ENCODE data around the gene L3MBTL4. TPM values are rescaled to one million over a fixed set of nuclear protein-coding genes. Genes with fewer than 3 reads are reported as not detected.

Gene L3MBTL4
- total RNA-seq, 1 experiment from 2014 or later: 0.87 TPM

DNA sequence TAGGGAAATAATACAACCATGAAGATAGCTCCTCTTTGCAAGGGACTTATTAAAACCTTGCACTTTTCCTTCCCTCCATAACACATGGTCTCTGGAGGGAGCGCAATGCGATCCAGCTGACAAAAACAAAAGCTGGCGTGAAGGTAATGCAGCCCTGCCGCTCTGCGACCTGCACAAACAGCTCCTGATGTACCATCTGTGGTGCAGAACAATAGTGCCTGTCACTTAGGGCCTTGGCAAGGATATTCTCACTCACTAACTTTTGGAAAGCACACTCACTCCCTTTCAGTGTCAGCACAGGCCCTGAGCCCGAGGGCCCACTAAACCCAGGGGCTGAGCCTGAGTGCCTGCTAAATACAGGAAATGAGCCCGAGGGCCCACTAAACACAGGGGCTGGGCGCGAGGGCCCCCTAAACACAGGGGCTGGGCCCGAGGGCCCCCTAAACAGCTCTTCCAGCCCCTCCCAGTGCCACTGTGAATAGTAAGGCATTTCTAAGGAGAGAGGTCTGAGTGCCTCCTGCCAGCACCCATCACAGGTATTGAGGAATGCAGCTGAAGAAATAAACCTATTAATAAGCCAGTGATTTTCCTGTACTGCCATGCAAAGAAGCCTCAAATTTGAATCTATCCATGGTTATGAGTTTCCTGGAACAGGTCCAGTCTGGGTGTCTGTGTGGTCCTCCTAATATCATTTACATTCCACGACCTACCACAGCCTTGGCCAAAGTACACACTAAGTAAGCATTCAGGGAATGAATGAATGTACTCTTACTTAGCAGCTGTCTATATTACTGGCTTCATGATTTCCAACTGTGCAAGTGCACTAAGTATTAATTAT, 9.3 kb downstream of the L3MBTL4 start:
- H3K27me3 ChIP-seq (ENCODE audit: control insufficient read depth, insufficient read depth, low read length): no peaks in the 10 kb centered on the region
- H3K4me1 ChIP-seq (ENCODE audit: control insufficient read depth, insufficient read depth, low read length): no peaks in the 10 kb centered on the region
- H3K36me3 ChIP-seq (ENCODE audit: control insufficient read depth, insufficient read depth, low read length): no peaks in the 10 kb centered on the region
- no peak overlapping the region for H3K27ac ChIP-seq (ENCODE audit: low read length)
- ChIA-PET CTCF (no interaction called here), POLR2A (no interaction called here)
- H3K4me3 ChIP-seq (ENCODE audit: low read depth in 2 of 2, low read length in 2 of 2): no peak overlapping the region
- ATAC-seq (no peak), DNase-seq (ENCODE audit: low read depth, low spot score) (no peak)
- in situ Hi-C loops (cut with HindIII; ENCODE audit: low pct_unique_long_range_greater_than_20kb, low sequenced_read_pairs) (no loop called here), intact Hi-C loops (cut with micrococcal nuclease; ENCODE audit: unreplicated experiment) (no loop called here)
- TF ChIP-seq POLR2AphosphoS5 (IDR thresholded peaks at IDR 0.05; ENCODE audit: low read depth, low read length) (no peak), SIN3A (IDR thresholded peaks at IDR 0.05; ENCODE audit: borderline replicate concordance, insufficient read depth, low read depth, low read length) (no peak), TCF7L2 (IDR thresholded peaks at IDR 0.05; ENCODE audit: low read depth, low read length) (no peak)
- TF ChIP-seq, protein P1, sequence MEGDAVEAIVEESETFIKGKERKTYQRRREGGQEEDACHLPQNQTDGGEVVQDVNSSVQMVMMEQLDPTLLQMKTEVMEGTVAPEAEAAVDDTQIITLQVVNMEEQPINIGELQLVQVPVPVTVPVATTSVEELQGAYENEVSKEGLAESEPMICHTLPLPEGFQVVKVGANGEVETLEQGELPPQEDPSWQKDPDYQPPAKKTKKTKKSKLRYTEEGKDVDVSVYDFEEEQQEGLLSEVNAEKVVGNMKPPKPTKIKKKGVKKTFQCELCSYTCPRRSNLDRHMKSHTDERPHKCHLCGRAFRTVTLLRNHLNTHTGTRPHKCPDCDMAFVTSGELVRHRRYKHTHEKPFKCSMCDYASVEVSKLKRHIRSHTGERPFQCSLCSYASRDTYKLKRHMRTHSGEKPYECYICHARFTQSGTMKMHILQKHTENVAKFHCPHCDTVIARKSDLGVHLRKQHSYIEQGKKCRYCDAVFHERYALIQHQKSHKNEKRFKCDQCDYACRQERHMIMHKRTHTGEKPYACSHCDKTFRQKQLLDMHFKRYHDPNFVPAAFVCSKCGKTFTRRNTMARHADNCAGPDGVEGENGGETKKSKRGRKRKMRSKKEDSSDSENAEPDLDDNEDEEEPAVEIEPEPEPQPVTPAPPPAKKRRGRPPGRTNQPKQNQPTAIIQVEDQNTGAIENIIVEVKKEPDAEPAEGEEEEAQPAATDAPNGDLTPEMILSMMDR (IDR thresholded peaks at IDR 0.05): no peak
- TF ChIP-seq, protein P2, sequence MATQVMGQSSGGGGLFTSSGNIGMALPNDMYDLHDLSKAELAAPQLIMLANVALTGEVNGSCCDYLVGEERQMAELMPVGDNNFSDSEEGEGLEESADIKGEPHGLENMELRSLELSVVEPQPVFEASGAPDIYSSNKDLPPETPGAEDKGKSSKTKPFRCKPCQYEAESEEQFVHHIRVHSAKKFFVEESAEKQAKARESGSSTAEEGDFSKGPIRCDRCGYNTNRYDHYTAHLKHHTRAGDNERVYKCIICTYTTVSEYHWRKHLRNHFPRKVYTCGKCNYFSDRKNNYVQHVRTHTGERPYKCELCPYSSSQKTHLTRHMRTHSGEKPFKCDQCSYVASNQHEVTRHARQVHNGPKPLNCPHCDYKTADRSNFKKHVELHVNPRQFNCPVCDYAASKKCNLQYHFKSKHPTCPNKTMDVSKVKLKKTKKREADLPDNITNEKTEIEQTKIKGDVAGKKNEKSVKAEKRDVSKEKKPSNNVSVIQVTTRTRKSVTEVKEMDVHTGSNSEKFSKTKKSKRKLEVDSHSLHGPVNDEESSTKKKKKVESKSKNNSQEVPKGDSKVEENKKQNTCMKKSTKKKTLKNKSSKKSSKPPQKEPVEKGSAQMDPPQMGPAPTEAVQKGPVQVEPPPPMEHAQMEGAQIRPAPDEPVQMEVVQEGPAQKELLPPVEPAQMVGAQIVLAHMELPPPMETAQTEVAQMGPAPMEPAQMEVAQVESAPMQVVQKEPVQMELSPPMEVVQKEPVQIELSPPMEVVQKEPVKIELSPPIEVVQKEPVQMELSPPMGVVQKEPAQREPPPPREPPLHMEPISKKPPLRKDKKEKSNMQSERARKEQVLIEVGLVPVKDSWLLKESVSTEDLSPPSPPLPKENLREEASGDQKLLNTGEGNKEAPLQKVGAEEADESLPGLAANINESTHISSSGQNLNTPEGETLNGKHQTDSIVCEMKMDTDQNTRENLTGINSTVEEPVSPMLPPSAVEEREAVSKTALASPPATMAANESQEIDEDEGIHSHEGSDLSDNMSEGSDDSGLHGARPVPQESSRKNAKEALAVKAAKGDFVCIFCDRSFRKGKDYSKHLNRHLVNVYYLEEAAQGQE (IDR thresholded peaks at IDR 0.05; ENCODE audit: insufficient read depth in 1 of 2, low read depth in 2 of 2, low read length in 1 of 2): no peak
- no TSS peak for BruUV-seq (replicated peaks)
- no peaks in the 10 kb centered on the region for H3K9me3 ChIP-seq (ENCODE audit: control insufficient read depth, insufficient read depth, low read depth, low read length)

DNA sequence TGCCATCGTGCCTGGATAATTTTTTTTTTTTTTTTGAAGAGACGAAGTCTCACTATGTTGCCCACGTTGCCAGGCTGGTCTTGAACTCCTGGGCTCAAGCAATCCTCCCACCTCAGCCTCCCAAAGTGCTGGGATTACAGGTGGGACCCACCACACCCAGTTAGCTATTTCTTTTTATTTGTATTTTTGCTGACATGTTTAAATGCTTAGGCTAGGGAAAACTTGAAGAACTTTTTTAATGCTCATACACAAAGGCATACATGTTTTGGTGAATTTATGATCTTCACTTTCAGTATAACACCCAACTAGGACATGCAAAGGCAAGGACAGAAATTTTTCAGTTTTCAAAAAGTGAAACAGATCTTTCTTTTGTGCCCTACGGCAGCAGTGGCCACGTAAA, 9.9 kb downstream of the L3MBTL4 start:
- Histone ChIP-seq H3K27ac (ENCODE audit: low read length) (no peak overlapping the region), H3K36me3 (ENCODE audit: control insufficient read depth, insufficient read depth, low read length) (no peaks in the 10 kb centered on the region), H3K4me1 (ENCODE audit: control insufficient read depth, insufficient read depth, low read length) (no peaks in the 10 kb centered on the region), H3K9me3 (ENCODE audit: control insufficient read depth, insufficient read depth, low read depth, low read length) (no peaks in the 10 kb centered on the region), H3K27me3 (ENCODE audit: control insufficient read depth, insufficient read depth, low read length) (no peaks in the 10 kb centered on the region), H3K4me3 (ENCODE audit: low read depth in 2 of 2, low read length in 2 of 2) (no peak overlapping the region)
- CTCF ChIA-PET: interaction anchor here (0.6 kb wide), 1 partner anchor 1504 kb away, joined by 3 read pairs; no protein-coding TSS in a partner anchor
- POLR2A ChIA-PET: no interaction called here
- DNase-seq (ENCODE audit: low read depth, low spot score) (no peak), ATAC-seq (no peak)
- in situ Hi-C loops (cut with HindIII; ENCODE audit: low pct_unique_long_range_greater_than_20kb, low sequenced_read_pairs): no loop called here
- BruUV-seq (replicated peaks): no TSS peak
- intact Hi-C loops (cut with micrococcal nuclease; ENCODE audit: unreplicated experiment): no loop called here
- TF ChIP-seq SIN3A (IDR thresholded peaks at IDR 0.05; ENCODE audit: borderline replicate concordance, insufficient read depth, low read depth, low read length) (no peak), POLR2AphosphoS5 (IDR thresholded peaks at IDR 0.05; ENCODE audit: low read depth, low read length) (no peak), TCF7L2 (IDR thresholded peaks at IDR 0.05; ENCODE audit: low read depth, low read length) (no peak)
- TF ChIP-seq, protein P2 (IDR thresholded peaks at IDR 0.05; ENCODE audit: insufficient read depth in 1 of 2, low read depth in 2 of 2, low read length in 1 of 2): no peak
- TF ChIP-seq, protein P1 (IDR thresholded peaks at IDR 0.05): no peak

Data from Panc1 (cell line).